H1 (cell line): ENCODE measurements around the gene CFD. TPM values are rescaled to one million over a fixed set of nuclear protein-coding genes. Genes with fewer than 3 reads are reported as not detected.

Experiments used
- CTCF ChIA-PET: fragments of 300-600 bp; sonication (Branson Sonifier 250); formaldehyde crosslinking; loops from one replicate; lab custom pipeline; 2021; ENCODE audit not compliant: partially characterized antibody; lab: Charles Lee
- POLR2A ChIA-PET: fragments of 300-600 bp; sonication (Branson Sonifier 250); formaldehyde crosslinking; loops from one replicate; lab custom pipeline; 2021; ENCODE audit warnings: inconsistent platforms; ENCODE audit not compliant: partially characterized antibody; lab: Charles Lee
- DNase-seq, 2 experiments: peaks; one replicate each; pipeline versions ENCODE4 v3.0.0 to v3.0.0-alpha.2; 2010 to 2022; ENCODE audit warnings: low spot score in 2 of 2, low read depth in 1 of 2, mixed read lengths in 1 of 2
- FAIRE-seq: peaks from 2 replicates; lab custom pipeline; 2011; peaks lifted over from hg19 to GRCh38; lab: Jason Lieb, UNC
- H2AFZ ChIP-seq: 2 replicates; pipeline ENCODE4 v1.8.1; 2012; ENCODE audit warnings: low read length, inconsistent platforms
- H2AK5ac ChIP-seq: 2 replicates; pipeline ENCODE4 v1.6.1; 2013; ENCODE audit warnings: low read depth, low read length
- H2BK120ac ChIP-seq: replicated peaks from 2 replicates; pipeline ENCODE3; 2013; ENCODE audit warnings: low read depth, low read length, inconsistent platforms
- H2BK12ac ChIP-seq: 2 replicates; pipeline ENCODE4 v1.6.1; 2013; ENCODE audit warnings: low read depth, low read length
- H2BK15ac ChIP-seq: 2 replicates; pipeline ENCODE4 v1.6.1; 2013; ENCODE audit warnings: low read length
- H2BK20ac ChIP-seq: 2 replicates; pipeline ENCODE4 v1.6.1; 2013; ENCODE audit warnings: low read length
- H2BK5ac ChIP-seq: 2 replicates; pipeline ENCODE4 v1.6.1; 2013; ENCODE audit warnings: low read depth, low read length
- H3K14ac ChIP-seq: 2 replicates; pipeline ENCODE4 v1.6.1; 2013; ENCODE audit warnings: inconsistent platforms; ENCODE audit not compliant: insufficient read length
- H3K18ac ChIP-seq: 2 replicates; pipeline ENCODE4 v1.6.1; 2013; ENCODE audit warnings: low read length; ENCODE audit errors: extremely low read depth
- H3K23ac ChIP-seq: 2 replicates; pipeline ENCODE4 v1.6.1; 2013; ENCODE audit warnings: inconsistent platforms; ENCODE audit not compliant: insufficient read length
- H3K23me2 ChIP-seq: 2 replicates; pipeline ENCODE4 v1.6.1; 2013; ENCODE audit warnings: low read depth, low read length
- H3K27ac ChIP-seq: 2 replicates; pipeline ENCODE4 v1.6.1; 2011; ENCODE audit warnings: low read depth, low read length, inconsistent platforms
- H3K27me3 ChIP-seq, 4 experiments: replicated peaks in 1 of 4; 1 replicate in 1 of 4; 2 replicates in 3 of 4; pipeline versions ENCODE4 v1.6.1 to v1.8.1; 2011 to 2013; ENCODE audit warnings: low read length in 3 of 4, mild to moderate bottlenecking in 3 of 4, inconsistent platforms in 2 of 4, mixed read lengths in 2 of 4, moderate library complexity in 1 of 4; ENCODE audit not compliant: control insufficient read depth in 3 of 4, insufficient read depth in 3 of 4; ENCODE audit errors: extremely low read depth in 1 of 4
- H3K36me3 ChIP-seq, 4 experiments: 2 replicates each; pipeline versions ENCODE4 v1.6.1 to v1.8.1; 2011 to 2013; ENCODE audit warnings: mild to moderate bottlenecking in 4 of 4, low read length in 3 of 4, moderate library complexity in 2 of 4, control low read depth in 1 of 4, inconsistent platforms in 1 of 4; ENCODE audit not compliant: insufficient read depth in 4 of 4, control insufficient read depth in 2 of 4
- H3K4ac ChIP-seq: replicated peaks from 2 replicates; pipeline ENCODE3; 2013; ENCODE audit warnings: low read length, low read depth, mixed read lengths, inconsistent platforms; ENCODE audit not compliant: insufficient read length
- H3K4me1 ChIP-seq, 4 experiments: replicated peaks in 1 of 4; 1 replicate in 1 of 4; 2 replicates in 3 of 4; pipeline versions ENCODE4 v1.6.1 to v1.8.1; 2011 to 2013; ENCODE audit warnings: low read length in 3 of 4, inconsistent platforms in 2 of 4, mixed read lengths in 1 of 4; ENCODE audit not compliant: insufficient read depth in 4 of 4, control insufficient read depth in 3 of 4
- H3K4me2 ChIP-seq, 2 experiments: 2 replicates each; pipeline versions ENCODE4 v1.6.1 to v1.8.1; 2011 to 2013; ENCODE audit warnings: low read depth in 2 of 2, low read length in 2 of 2, control low read depth in 1 of 2, inconsistent platforms in 1 of 2, mild to moderate bottlenecking in 1 of 2; ENCODE audit not compliant: insufficient read depth in 1 of 2
- H3K4me3 ChIP-seq, 4 experiments: fragments of 200-600, 300-600 bp in 1 of 4; sonication (generic), shearing (Covaris generic), sonication (Bioruptor Twin) in 1 of 4; 2 replicates each; pipeline versions ENCODE4 v1.5.1 to v1.8.1; 2011 to 2016; ENCODE audit warnings: low read length in 4 of 4, low read depth in 3 of 4, control low read depth in 2 of 4, inconsistent platforms in 2 of 4, mild to moderate bottlenecking in 2 of 4, mixed read lengths in 1 of 4, moderate library complexity in 1 of 4; ENCODE audit not compliant: insufficient read depth in 2 of 4; ENCODE audit errors: extremely low read depth in 1 of 4
- H3K56ac ChIP-seq: replicated peaks from 2 replicates; pipeline ENCODE3; 2013; ENCODE audit warnings: low read depth, mild to moderate bottlenecking, mixed read lengths, low read length, inconsistent platforms; ENCODE audit not compliant: insufficient read length
- H3K79me1 ChIP-seq: 2 replicates; pipeline ENCODE4 v1.6.1; 2013; ENCODE audit warnings: low read depth, low read length, control low read depth
- H3K79me2 ChIP-seq, 2 experiments: 2 replicates each; pipeline versions ENCODE4 v1.6.1 to v1.8.1; 2012 to 2013; ENCODE audit warnings: low read length in 2 of 2, mild to moderate bottlenecking in 2 of 2, inconsistent platforms in 1 of 2; ENCODE audit not compliant: insufficient read depth in 2 of 2, control insufficient read depth in 1 of 2
- H3K9ac ChIP-seq, 4 experiments: replicated peaks in 1 of 4; 1 replicate in 1 of 4; 2 replicates in 3 of 4; pipeline versions ENCODE4 v1.6.1 to v1.8.1; 2011 to 2013; ENCODE audit warnings: low read depth in 3 of 4, low read length in 3 of 4, control low read depth in 2 of 4, mild to moderate bottlenecking in 2 of 4, moderate library complexity in 2 of 4, inconsistent platforms in 1 of 4; ENCODE audit errors: extremely low read depth in 1 of 4
- H3K9me3 ChIP-seq, 2 experiments: 2 replicates each; pipeline versions ENCODE4 v1.6.1 to v1.8.1; 2012 to 2013; ENCODE audit warnings: mild to moderate bottlenecking in 2 of 2, moderate library complexity in 2 of 2, control low read depth in 1 of 2, inconsistent platforms in 1 of 2, low read depth in 1 of 2, low read length in 1 of 2, mixed read lengths in 1 of 2; ENCODE audit not compliant: insufficient read depth in 2 of 2
- H4K20me1 ChIP-seq, 2 experiments: replicated peaks in 1 of 2; 2 replicates each; pipeline versions ENCODE3 to v1.8.1; 2011 to 2013; ENCODE audit warnings: inconsistent platforms in 2 of 2, low read length in 2 of 2, mild to moderate bottlenecking in 1 of 2; ENCODE audit not compliant: insufficient read depth in 2 of 2, control insufficient read depth in 1 of 2
- H4K5ac ChIP-seq: 2 replicates; pipeline ENCODE4 v1.6.1; 2013; ENCODE audit warnings: low read length, low read depth, mixed read lengths, inconsistent platforms; ENCODE audit not compliant: insufficient read length
- H4K8ac ChIP-seq: 2 replicates; pipeline ENCODE4 v1.8.0; 2013; ENCODE audit warnings: mild to moderate bottlenecking, moderate library complexity, low read length, inconsistent platforms; ENCODE audit not compliant: insufficient read depth; ENCODE audit errors: extremely low read depth
- H4K91ac ChIP-seq: replicated peaks from 2 replicates; pipeline ENCODE3; 2013; ENCODE audit warnings: low read length, mixed read lengths, inconsistent platforms; ENCODE audit not compliant: insufficient read length
- EGR1 ChIP-seq: IDR thresholded peaks from 2 replicates; pipeline ENCODE4 v1.6.1; 2011; ENCODE audit warnings: low read depth, low read length, borderline replicate concordance
- RAD21 ChIP-seq, 2 experiments: IDR thresholded peaks in 1 of 2; conservative IDR thresholded peaks in 1 of 2; 2 replicates each; pipeline ENCODE4 v1.6.1; 2011; ENCODE audit warnings: low read depth in 2 of 2, low read length in 2 of 2, improper control_type of control experiment in 1 of 2, inconsistent platforms in 1 of 2, mild to moderate bottlenecking in 1 of 2, moderate library complexity in 1 of 2
- SIX5 ChIP-seq: IDR thresholded peaks from 2 replicates; pipeline ENCODE4 v1.6.1; 2011; ENCODE audit warnings: mild to moderate bottlenecking, low read depth, low read length
- WGBS, 2 experiments: shearing (Covaris generic) in 1 of 2; methylation state at CpG; one replicate each; pipeline versions ENCODE4 v1.1.6 to v1.1.7; 2013 to 2015; ENCODE audit warnings: low lambda C conversion rate in 2 of 2, mixed read lengths in 2 of 2, inconsistent platforms in 1 of 2, low coverage in 1 of 2, missing lambda C conversion rate in 1 of 2; ENCODE audit not compliant: insufficient replicate concordance in 2 of 2, insufficient coverage in 1 of 2, insufficient read length in 1 of 2; ENCODE audit errors: extremely low coverage in 1 of 2, missing lambda C conversion rate in 1 of 2; 5-methylcytosine and 5-hydroxymethylcytosine counted together
- polyA plus RNA-seq, 7 experiments: library from polyadenylated mRNA; depleted of rRNA in 3 of 7; stranded (reverse) in 5 of 7; unstranded in 2 of 7; fragments of >200 nt in 5 of 7; fragments of 200-250 nt in 2 of 7; gene quantifications; 1 replicate in 5 of 7; 2 replicates in 1 of 7; 4 replicates in 1 of 7; pipeline versions ENCODE4 v1.2.1 to v1.2.3, GENCODE V29; 2011 to 2013; ENCODE audit warnings: missing spikeins in 2 of 7, mixed read lengths in 2 of 7
- total RNA-seq: library from RNA; stranded (reverse); fragmentation: NEBNext Ultra II Directional; extraction: Animal tissue kit (Norgen Biotek cat#: 25700); gene quantifications from 2 replicates; pipeline ENCODE4 v1.2.1, GENCODE V29; 2021

CFD gene
- total and polyA plus RNA-seq, 2 of the 8 experiments (the other 6 are each of a cell fraction or from before 2014, with no cell fraction given) = 1.7 to 2.8 TPM

DNA sequence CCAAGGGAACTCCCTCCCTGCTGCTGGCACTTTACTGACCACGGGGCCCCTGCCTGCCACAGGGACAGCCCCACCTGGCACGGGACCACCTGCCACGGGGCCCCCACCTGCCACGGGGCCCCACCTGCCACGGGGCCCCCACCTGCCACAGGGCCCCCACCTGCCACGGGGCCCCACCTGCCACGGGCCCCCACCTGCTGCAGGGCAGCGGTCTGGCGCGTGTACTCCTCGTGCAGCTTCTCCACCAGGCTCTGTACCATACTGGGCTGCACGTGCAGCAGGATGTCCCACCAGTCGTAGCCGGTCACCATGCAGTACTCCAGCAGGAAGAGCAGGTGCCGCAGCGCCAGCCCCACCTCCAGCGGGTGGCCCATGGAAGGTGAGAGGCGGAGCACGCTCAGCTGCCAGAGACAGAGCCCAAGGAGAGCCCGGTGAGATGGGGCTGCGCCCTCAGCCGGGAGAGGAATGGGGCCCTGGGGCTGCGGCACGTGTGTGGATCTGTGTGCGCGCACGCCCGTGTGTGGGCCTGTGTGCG is 17.4 kb downstream of the CFD start:
- H2BK5ac ChIP-seq = no peak overlapping the region
- H3K9me3 ChIP-seq = peaks cover 0 to 2% of the 10 kb centered on the region in 2 experiments; a peak in 1 of 4 replicates
- no peak overlapping the region for H2AK5ac ChIP-seq
- ChIA-PET CTCF (interaction anchor here (1.5 to 3.1 kb wide), 2 partner anchors 13 to 47 kb away, joined by 4 to 16 read pairs; no protein-coding TSS in a partner anchor), POLR2A (interaction anchor here (1.2 to 11.5 kb wide), 2 partner anchors 13 to 150 kb away, joined by 4 to 82 read pairs; partner anchors contain the start of genes MED16 and RNU6-9)
- H2BK20ac ChIP-seq = no peak overlapping the region
- H3K23me2 ChIP-seq = no peaks in the 10 kb centered on the region
- H4K8ac ChIP-seq = no peak overlapping the region
- peaks cover 0 to 5% of the 10 kb centered on the region in 2 experiments for H4K20me1 ChIP-seq
- no peak overlapping the region for H3K14ac ChIP-seq
- no peak overlapping the region for H3K27ac ChIP-seq
- no peak overlapping the region for H4K91ac ChIP-seq
- H3K79me1 ChIP-seq = peaks cover 2% of the 10 kb centered on the region; the same call in 1 of the 2 replicates
- no peak for DNase-seq
- H3K23ac ChIP-seq = no peak overlapping the region
- H3K4me3 ChIP-seq = no peak overlapping the region
- TF ChIP-seq RAD21 (IDR thresholded peaks at IDR 0.05 in 1 of 2, conservative IDR thresholded peaks at IDR 0.05 in 1 of 2; ENCODE audit: low read depth in 2 of 2, low read length in 2 of 2) (no peak), EGR1 (peak; percentile 39; the same call in 1 of the 2 replicates), SIX5 (no peak)
- TF ChIP-seq, all 59 proteins: peak for 1
- Histone ChIP-seq H2BK15ac (no peak overlapping the region), H3K18ac (no peak overlapping the region), H4K5ac (no peak overlapping the region), H3K79me2 (no peaks in the 10 kb centered on the region), H3K4me2 (no peak overlapping the region), H3K56ac (no peak overlapping the region), H2BK120ac (no peak overlapping the region), H3K27me3 (no peaks in the 10 kb centered on the region), H3K4me1 (peaks cover 0 to 10% (median 4%) of the 10 kb centered on the region in 4 experiments; a peak in 5 of 7 replicates), H2BK12ac (no peak overlapping the region), H3K4ac (no peak overlapping the region), H3K36me3 (peaks cover 0 to 16% (median 4%) of the 10 kb centered on the region in 4 experiments; a peak in 5 of 8 replicates), H3K9ac (no peak overlapping the region), H2AFZ (no peak overlapping the region)
- no peak for FAIRE-seq
- 96% methylated on average over 21 of the region's 29 CpGs; no CpG with 5 or more reads in 1 of the 2 experiments for WGBS, 2 experiments
